Amygdala (tissue), 56 donors: ENCODE results near the gene PPP1R15B.
"Not testable (repeated sequence)": the region's sequence is repeated elsewhere in the genome, so short reads cannot be mapped to it uniquely, and the experiment has no call there.

ENCODE experiments used
- DNase-seq, 56 donors: peaks; one replicate each; lab custom pipeline; 2025; lab: John Stamatoyannopoulos, UW

Gene PPP1R15B

DNA sequence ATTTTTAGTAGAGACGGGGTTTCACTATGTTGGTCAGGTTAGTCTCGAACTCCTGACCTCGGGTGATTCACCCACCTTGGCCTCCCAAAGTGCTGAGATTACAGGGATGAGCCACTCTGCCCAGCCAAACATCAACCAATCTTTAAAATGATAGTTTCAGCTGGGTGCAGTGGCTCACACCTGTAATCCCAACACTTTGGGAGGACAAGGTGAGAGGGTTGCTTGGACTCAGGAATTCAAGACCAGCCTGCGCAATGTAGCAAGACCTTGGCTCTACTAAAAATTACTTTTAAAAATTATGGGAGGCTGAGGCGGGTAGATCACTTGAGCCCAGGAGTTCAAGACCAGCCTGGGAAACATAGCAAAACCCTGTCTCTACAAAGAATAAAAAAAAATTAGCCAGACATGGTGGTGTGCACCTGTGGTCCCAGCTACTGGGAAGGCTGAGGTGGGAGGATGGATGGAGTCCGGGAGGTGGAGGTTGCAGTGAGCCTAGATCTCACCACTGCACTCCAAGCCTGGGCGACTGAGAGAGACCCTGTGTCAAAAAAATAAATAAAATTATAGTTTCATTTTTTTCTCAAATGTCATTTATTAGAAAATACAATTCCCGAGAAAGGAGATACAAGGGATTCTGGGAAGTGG lies 10.6 kb upstream of the PPP1R15B start:
- DNase-seq, result not testable (repeated sequence)

- no peak for DNase-seq
These were observed 9.8 kb upstream of the PPP1R15B start for GRCh38 chr1:204421441-204421840.

- no peak for DNase-seq
These were observed 8.7 kb upstream of the PPP1R15B start for GRCh38 chr1:204420039-204421004.

DNA sequence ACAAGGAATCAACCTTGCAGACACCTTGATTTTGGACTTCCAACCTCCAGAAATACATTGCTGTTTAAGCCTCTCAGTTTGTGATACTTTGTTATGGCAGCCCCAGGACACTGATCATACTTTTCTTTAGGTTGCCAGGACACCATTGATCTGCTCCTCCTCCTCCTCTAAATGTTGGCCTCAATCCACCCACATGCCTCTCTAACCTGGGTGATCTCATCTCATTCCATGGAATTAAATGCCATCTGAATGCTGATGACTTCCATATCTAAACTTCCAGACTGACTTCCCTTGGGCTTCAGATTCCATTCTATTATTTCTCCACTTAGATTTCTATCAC lies 7.4 kb upstream of the PPP1R15B start:
- DNase-seq, result no peak

DNA sequence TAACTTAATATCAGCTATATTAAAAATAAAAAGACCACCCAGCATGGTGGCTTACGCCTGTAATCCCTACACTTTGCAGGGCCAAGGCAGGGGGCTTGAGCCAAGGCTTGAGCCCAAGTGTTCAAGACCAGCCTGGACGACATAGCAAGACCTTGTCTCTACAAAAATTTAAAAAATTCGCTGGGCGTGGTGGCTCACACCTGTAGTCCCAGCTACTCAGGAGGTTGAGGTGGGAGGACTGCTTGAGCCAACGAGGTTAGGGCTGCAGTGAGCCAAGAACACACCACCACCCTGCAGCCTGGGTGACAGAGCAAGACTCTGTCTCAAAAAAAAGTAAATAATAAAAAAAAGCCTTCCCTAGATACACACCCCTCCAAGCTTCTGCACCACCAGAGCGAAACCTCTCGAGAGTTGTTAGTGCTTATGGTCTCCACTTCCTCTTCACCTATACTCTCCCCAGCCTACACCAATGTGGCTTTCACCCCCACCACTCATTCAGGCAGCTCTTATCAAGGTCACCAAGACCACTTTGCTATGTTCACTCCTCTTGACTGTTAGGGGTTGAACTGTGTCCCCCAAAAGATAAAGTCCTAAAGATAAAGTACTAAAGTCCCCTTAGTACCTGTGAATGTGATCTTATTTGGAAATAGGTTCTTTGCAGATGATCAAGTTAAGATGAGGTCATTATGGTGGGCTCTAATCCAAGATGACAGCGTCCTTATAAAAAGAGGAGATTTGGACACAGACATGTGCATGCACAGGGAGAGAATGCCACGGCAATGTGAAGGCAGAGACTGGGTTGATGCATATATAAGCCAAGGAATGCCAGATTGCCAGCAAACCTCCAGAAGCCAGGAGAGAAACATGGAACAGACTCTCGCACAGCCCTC lies 6.8 kb upstream of the PPP1R15B start:
- no peak for DNase-seq

DNA sequence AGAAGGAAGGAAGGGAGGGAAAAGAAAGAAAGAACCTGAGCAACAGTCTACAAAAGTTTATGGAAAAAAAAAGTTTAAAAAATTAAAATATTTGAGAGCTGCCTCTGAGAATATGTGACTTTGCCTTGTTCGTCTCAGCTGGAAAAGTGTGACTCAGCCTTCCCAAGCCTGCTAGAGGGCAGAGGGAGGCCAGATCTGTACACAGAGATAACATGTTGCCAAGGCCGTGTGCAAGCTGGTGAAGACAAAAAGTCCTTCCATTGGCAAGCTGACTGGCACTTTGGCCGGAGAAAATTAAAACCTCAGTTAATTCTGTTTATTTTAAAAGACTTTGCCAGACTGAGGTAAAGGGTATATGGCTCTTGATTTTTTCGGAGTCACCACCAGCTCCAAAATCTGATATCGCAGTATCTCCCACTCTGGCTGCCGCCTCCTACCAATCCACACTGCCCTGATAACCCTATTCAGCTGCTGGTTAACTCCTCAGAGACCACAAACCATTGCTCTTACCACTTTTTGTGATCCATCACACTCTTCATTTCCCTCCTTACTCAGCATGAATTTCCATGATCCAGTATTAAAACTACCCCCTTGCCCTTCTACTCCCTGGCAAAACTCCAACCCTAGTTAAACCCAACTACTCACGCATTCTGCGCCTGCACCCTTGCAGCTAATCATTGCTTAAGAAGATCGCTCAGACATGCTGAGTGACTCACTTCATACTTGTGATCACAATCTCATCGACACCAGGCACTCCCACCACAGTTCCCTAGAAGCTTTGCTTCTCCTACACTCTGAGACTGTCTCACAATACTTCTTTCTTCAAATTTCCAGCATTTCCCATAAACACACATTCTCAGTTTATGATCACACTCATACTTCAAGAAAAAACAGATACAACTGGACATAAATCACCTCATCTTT lies 5.7 kb upstream of the PPP1R15B start:
- DNase-seq, result peak in 20 of 56 donors; percentile 6 to 44 (median 16)

GRCh38 chr1:204416589-204417073 lies 5.0 kb upstream of the PPP1R15B start:
- no peak for DNase-seq

GRCh38 chr1:204415351-204415750 lies 3.7 kb upstream of the PPP1R15B start:
- no peak for DNase-seq

DNA sequence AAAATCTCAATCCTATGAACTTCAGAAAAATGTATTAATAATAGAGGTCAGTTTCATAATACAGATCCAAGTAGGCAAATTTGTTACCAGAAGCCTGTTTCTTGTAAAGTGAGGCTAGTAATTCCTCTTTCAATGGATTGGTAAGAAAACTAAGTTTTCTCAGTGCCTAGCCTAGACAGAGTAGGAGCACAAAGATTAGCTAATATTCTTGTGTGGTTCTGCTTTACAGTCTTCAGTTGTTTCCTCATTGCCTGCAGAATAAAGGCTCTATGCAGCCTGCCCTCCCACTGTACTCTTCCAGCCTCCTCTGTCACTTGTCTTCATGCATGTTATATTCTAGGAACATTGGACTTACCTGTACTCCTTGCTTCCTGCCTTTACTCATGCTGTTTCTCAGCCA lies 2.4 kb upstream of the PPP1R15B start:
- DNase-seq, result no peak

DNA sequence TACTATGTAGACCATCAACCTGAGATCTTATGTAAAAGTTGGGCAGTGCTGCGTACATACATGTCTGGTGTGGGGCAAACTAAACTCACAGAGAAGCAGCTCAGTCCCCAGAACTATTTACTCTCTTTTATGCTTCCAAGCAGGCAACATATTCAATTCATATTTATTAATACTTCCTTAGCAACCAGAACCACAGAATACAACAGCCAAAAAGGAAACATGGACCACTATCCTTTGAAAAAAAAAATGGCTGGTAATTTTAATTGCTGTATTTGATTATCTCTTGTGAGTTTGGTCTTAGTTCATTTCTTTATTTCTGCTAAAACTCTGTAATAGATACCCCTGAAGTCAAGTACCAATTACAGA lies 1.5 kb upstream of the PPP1R15B start:
- no peak for DNase-seq

GRCh38 chr1:204410688-204411450 lies 748 bp downstream of the PPP1R15B start:
- peak in 26 of 56 donors; percentile 27 to 77 (median 55) for DNase-seq

DNA sequence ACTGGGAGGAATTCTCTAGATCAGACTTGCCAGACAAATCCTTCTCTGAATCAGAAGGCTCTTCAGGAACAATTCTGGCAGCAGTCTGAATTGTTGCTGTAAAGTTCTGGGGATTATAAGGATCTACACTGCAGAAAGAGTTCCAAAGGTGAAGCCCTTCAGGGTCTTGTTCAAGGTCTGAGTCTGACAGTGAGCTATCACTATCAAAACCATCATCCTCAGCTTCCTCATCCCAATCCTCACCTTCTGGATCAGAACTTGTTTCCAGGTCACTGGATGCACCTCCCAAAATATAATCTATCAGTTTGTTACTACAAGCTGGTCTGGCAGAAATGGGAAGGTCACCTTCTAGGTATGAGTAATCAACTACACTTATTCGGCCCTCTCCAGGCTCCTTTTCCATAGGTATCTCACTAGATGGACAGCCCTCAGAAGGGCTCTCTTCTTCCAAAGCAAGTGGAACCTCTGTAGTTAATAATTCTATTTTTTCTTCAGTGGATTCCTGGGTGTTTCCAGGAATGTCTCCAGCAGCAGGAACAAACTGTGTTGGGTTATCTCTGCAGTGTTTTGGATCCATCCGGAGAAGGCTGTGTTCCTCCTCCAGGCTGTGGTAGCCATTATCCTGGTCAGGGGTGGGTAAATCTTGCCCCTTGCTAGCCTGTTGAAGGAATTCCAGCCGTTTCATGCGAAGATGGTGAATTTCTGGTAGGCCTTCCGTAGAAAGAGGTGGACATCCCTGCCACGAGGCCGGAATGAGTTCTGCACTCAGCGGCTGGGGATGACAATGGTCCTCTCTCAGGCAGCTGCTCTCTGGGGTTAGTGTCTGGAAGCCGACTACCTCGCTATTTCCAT lies 1.6 kb downstream of the PPP1R15B start:
- DNase-seq, result no peak

- DNase-seq, result no peak
These were observed 2.5 kb downstream of the PPP1R15B start for GRCh38 chr1:204409123-204409522.

DNA sequence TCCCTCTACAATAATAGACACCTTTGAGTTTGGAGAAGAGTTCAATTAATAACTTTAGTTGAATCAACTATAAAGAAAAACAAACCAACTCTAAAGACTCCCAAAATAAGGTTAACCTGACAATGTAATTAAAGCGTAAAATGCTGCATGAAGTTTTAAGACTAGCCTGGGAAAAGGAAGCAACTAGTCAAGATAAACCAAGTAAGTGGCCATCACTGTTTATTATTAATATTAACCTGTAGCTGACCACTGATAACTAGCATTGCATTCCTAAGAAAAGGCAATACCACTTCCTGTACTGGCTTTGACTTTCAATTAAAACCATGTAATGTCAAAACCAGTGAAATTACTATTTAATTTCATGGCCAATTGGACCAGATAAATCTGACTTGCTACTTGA lies 3.0 kb downstream of the PPP1R15B start:
- DNase-seq, result no peak

GRCh38 chr1:204408074-204408507 lies 3.5 kb downstream of the PPP1R15B start:
- DNase-seq, result peak in 31 of 56 donors; percentile 3 to 85 (median 36)

- no peak for DNase-seq
These were observed 4.2 kb downstream of the PPP1R15B start for GRCh38 chr1:204407295-204407971.

- no peak for DNase-seq
These were observed 5.0 kb downstream of the PPP1R15B start for GRCh38 chr1:204406621-204407020.
